Measurements from ENCODE around the gene SEPTIN2. TPM values are rescaled to one million over a fixed set of nuclear protein-coding genes. Genes with fewer than 3 reads are reported as not detected.

SEPTIN2 gene
- total and polyA plus RNA-seq, 10 of the 15 experiments (the other 5 are each of a cell fraction or from before 2014, with no cell fraction given): 169 to 474 (median 269) TPM

- no peak overlapping the region for H2AFZ ChIP-seq (ENCODE audit: control insufficient read depth, low read depth, low read length)
- H3K4me2 ChIP-seq (ENCODE audit: control insufficient read depth, insufficient read depth): peak overlapping the region; percentile 32
- ChIA-PET RAD21 (ENCODE audit: unreplicated experiment) (no interaction called here), CTCF (no interaction called here), SMC1A (ENCODE audit: uncharacterized antibody, unreplicated experiment) (no interaction called here), POLR2A (no interaction called here)
- no peak for TF ChIP-seq ATF3 (IDR thresholded peaks at IDR 0.05; ENCODE audit: borderline replicate concordance, extremely low read depth, low read depth, low read length)
- TF ChIP-seq BACH1 (IDR thresholded peaks at IDR 0.05; ENCODE audit: borderline replicate concordance): peak; percentile 81
- TF ChIP-seq LARP7 (IDR thresholded peaks at IDR 0.05): peak; percentile 63; the same call in 1 of the 2 replicates
- TF ChIP-seq ZNF687 (IDR thresholded peaks at IDR 0.05): 0 out of 2 replicates have a peak, but pooled peaks have one; percentile 36
- no peak for TF ChIP-seq STAT1 (conservative IDR thresholded peaks at IDR 0.05)
- TF ChIP-seq CREB1 (IDR thresholded peaks at IDR 0.05; ENCODE audit: low read depth): peak; percentile 54; the same call in 1 of the 2 replicates
- no peak for TF ChIP-seq CHD1 (IDR thresholded peaks at IDR 0.05; ENCODE audit: low read depth, low read length)
- TF ChIP-seq SMARCA5 (IDR thresholded peaks at IDR 0.05): peak; percentile 47; the same call in 1 of the 2 replicates
- no peak for TF ChIP-seq CBX3 (IDR thresholded peaks at IDR 0.05; ENCODE audit: borderline replicate concordance, low read depth)
- no peak for TF ChIP-seq NFYB (IDR thresholded peaks at IDR 0.05; ENCODE audit: insufficient read depth, low read depth, low read length)
- peak; percentile 42; the same call in 1 of the 2 replicates for TF ChIP-seq POLR2AphosphoS5 (IDR thresholded peaks at IDR 0.05; ENCODE audit: low read length)
- peak; percentile 65 for TF ChIP-seq DPF2 (IDR thresholded peaks at IDR 0.05)
- peak; percentile 53; the same call in 1 of the 2 replicates for TF ChIP-seq IKZF1 (conservative IDR thresholded peaks at IDR 0.05)
- peak; percentile 83 for TF ChIP-seq POLR2A (IDR thresholded peaks at IDR 0.05; ENCODE audit: low read depth, low read length)
- TF ChIP-seq RUNX3 (IDR thresholded peaks at IDR 0.05; ENCODE audit: low read length): peak; percentile 6; the same call in 1 of the 2 replicates
- no peak for TF ChIP-seq PAX5 (IDR thresholded peaks at IDR 0.05; ENCODE audit: borderline replicate concordance, low read depth, low read length)
- no peak for TF ChIP-seq YY1 (IDR thresholded peaks at IDR 0.05; ENCODE audit: low read depth, low read length)
- 0 out of 2 replicates have a peak, but pooled peaks have one; percentile 6 for TF ChIP-seq NR2F1 (conservative IDR thresholded peaks at IDR 0.05)
- no peak for TF ChIP-seq MYC (IDR thresholded peaks at IDR 0.05; ENCODE audit: insufficient read depth, insufficient read length, insufficient replicate concordance, low read length, severe bottlenecking)
- peak; percentile 71; the same call in 1 of the 2 replicates for TF ChIP-seq GATAD2B (conservative IDR thresholded peaks at IDR 0.05; ENCODE audit: low read depth)
- TF ChIP-seq TAF1 (IDR thresholded peaks at IDR 0.05; ENCODE audit: borderline replicate concordance, low read depth, low read length): peak; percentile 26; the same call in 1 of the 2 replicates
- peak overlapping the region; percentile 79 for H3K27ac ChIP-seq (ENCODE audit: control insufficient read depth, insufficient read depth)
- FAIRE-seq (no peak), ATAC-seq (peak; percentile 83), DNase-seq (ENCODE audit: low read depth, low spot score) (no peak)
- WGBS (ENCODE audit: insufficient coverage, insufficient replicate concordance, low lambda C conversion rate, missing lambda C conversion rate): 2% methylated on average over 66 of the region's 102 CpGs
- peak overlapping the region; percentile 84 for H3K4me3 ChIP-seq
- H3K4me1 ChIP-seq (ENCODE audit: control insufficient read depth, insufficient read depth, low read length): peaks cover 17% of the 10 kb centered on the region
- peaks cover 6% of the 10 kb centered on the region; the same call in 1 of the 2 replicates for H4K20me1 ChIP-seq (ENCODE audit: control insufficient read depth, insufficient read depth)
- H3K27me3 ChIP-seq (replicated peaks in 1 of 2; ENCODE audit: control insufficient read depth in 2 of 2, insufficient read depth in 2 of 2, low read length in 1 of 2): no peaks in the 10 kb centered on the region
- in situ Hi-C loops (cut with MboI): no loop called here
- intact Hi-C loops (cut with micrococcal nuclease; ENCODE audit: unreplicated experiment): loop anchor here (2.0 kb wide), 2 partner anchors 32 to 42 kb away; partner anchors contain the start of genes HDLBP and SEPTIN2
- no peaks in the 10 kb centered on the region; the same call in 2 of the 3 replicates for H3K9me3 ChIP-seq (replicated peaks; ENCODE audit: control insufficient read depth, insufficient read depth, low read length)
- H3K9ac ChIP-seq (ENCODE audit: control insufficient read depth, insufficient read depth, low read length): peak overlapping the region; percentile 84
- H3K36me3 ChIP-seq (ENCODE audit: control insufficient read depth in 2 of 2, insufficient read depth in 2 of 2, low read length in 1 of 2): peaks cover 3 to 4% of the 10 kb centered on the region in 2 experiments; a peak in 3 of 4 replicates
- BruUV-seq (replicated peaks): no TSS peak
- H3K79me2 ChIP-seq (ENCODE audit: control insufficient read depth, insufficient read depth, low read length): peaks cover 79% of the 10 kb centered on the region
Observed at GRCh38 chr2:241272303-241273209, 43.2 kb upstream of the SEPTIN2 start.

Measured in GM12878 (cell line).